SK-N-MC (cell line): ENCODE data around the gene PI4KA.

ENCODE experiments used
- EZH2 ChIP-seq: fragments of 200-600 bp; sonication (generic); IDR thresholded peaks from one replicate; pipeline ENCODE4 v1.6.1; 2017; ENCODE audit warnings: antibody characterized with exemption
- FOXP2 ChIP-seq: optimal IDR thresholded peaks from 2 replicates; pipeline ENCODE3; 2011; ENCODE audit warnings: mild to moderate bottlenecking, moderate library complexity; ENCODE audit not compliant: insufficient read depth; ENCODE audit errors: extremely low read length, control extremely low read depth
- POLR2AphosphoS5 ChIP-seq: IDR thresholded peaks from 2 replicates; pipeline ENCODE4 v1.6.1; 2012; ENCODE audit warnings: mild to moderate bottlenecking, low read depth, low read length, borderline replicate concordance

DNA sequence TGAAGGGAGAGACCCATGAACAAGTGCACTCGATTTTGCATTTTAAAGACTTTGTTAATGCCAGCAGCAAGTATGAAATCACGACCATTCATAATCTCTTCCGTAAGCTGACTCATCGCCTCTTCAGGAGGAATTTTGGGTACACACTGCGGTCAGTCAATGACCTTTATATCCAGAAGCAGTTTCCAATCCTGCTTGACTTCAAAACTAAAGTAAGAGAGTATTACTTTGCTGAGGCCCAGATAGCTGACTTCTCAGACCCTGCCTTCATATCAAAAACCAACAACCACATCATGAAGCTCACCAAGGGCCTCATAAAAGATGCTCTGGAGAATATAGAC lies 78.8 kb downstream of the PI4KA start:
- TF ChIP-seq EZH2 (no peak), POLR2AphosphoS5 (no peak), FOXP2 (no peak)
